Mucosa of rectum (tissue), 2 donors: ENCODE results near the gene ZMYND11.

Experiments used
- H3K27ac ChIP-seq, 2 donors: one replicate each; pipeline ENCODE4 v1.7.0; 2013; ENCODE audit warnings: inconsistent platforms in 2 of 2, low read depth in 2 of 2, low read length in 2 of 2
- H3K27me3 ChIP-seq, 2 donors: one replicate each; pipeline ENCODE4 v1.7.0; 2013; ENCODE audit warnings: low read length in 2 of 2; ENCODE audit not compliant: control insufficient read depth in 2 of 2, insufficient read depth in 2 of 2
- H3K36me3 ChIP-seq, 2 donors: one replicate each; pipeline ENCODE4 v1.7.0; 2013; ENCODE audit warnings: low read length in 2 of 2; ENCODE audit not compliant: control insufficient read depth in 2 of 2, insufficient read depth in 2 of 2
- H3K4me1 ChIP-seq, 2 donors: one replicate each; pipeline ENCODE4 v1.7.0; 2013; ENCODE audit warnings: low read length in 2 of 2, mild to moderate bottlenecking in 1 of 2; ENCODE audit not compliant: control insufficient read depth in 2 of 2, insufficient read depth in 2 of 2
- H3K4me3 ChIP-seq, 2 donors: one replicate each; pipeline ENCODE4 v1.7.0; 2013; ENCODE audit warnings: low read length in 2 of 2
- H3K9ac ChIP-seq, 2 donors: one replicate each; pipeline ENCODE4 v1.7.0; 2013; ENCODE audit warnings: low read length in 2 of 2, low read depth in 1 of 2, mild to moderate bottlenecking in 1 of 2
- H3K9me3 ChIP-seq, 2 donors: one replicate each; pipeline ENCODE4 v1.7.0; 2013; ENCODE audit warnings: low read length in 2 of 2; ENCODE audit not compliant: control insufficient read depth in 2 of 2
- donor health status: healthy.
- donor health status: Normal muscosa, but diverticular disease.

The ZMYND11 gene

DNA sequence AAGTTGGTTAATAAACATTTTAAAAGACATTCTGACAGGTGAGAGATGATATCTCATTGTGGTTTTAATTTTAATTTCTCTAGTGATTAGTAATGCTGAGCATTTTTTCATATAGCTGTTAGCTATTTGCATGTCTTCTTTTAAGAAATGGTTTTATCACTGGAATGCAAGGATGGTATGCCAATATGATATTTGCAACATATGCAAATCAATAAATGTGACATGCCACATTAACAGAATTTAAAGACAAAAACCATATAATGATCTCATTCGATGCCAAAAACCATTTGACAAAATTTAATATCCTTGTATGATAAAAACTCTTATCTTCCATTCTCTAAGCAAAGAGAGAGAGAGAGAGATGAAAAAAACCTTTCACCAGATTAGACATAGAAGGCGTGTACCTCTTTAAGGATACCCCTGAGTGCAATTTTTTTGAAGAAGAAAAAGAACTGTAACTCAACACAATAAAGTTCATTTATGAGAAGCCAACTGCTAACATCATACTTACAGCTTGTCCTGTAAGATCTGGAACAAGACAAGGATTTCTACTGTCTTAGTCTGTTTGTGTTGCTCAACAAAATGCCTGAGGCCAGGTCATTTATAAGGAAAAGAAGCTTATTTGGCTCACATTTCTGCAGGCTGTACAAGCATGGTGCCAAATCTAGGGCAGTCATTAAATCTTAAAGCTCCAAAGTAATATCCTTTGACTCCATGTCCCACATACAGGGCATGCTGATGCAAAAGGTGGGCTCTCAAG is 39.7 kb upstream of the ZMYND11 start:
- Histone ChIP-seq H3K27me3 (no peaks in the 10 kb centered on the region), H3K9me3 (peaks cover 4 to 10% of the 10 kb centered on the region in 2 donors), H3K4me1 (no peaks in the 10 kb centered on the region), H3K9ac (no peak overlapping the region), H3K27ac (no peak overlapping the region), H3K36me3 (no peaks in the 10 kb centered on the region), H3K4me3 (no peak overlapping the region)

DNA sequence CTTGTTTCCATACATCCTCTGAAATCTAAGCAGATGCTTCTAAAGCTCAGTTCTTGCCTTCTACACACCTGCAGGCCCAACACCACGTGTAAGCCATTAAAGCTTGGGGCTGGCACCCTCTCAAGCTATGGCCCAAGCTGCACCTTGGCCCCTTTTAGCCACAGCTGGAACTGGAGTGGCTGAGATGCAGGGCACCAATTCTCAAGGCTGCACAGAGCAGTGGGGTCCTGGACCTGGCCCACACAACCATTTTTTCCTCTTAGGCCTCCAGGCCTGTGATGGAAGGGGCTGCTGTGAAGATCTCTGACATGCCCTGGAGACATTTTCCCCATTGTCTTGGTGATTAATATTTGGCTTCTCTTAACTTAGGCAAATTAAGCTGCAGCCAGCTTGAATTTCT is 38.8 kb upstream of the ZMYND11 start:
- no peaks in the 10 kb centered on the region for H3K4me1 ChIP-seq

DNA sequence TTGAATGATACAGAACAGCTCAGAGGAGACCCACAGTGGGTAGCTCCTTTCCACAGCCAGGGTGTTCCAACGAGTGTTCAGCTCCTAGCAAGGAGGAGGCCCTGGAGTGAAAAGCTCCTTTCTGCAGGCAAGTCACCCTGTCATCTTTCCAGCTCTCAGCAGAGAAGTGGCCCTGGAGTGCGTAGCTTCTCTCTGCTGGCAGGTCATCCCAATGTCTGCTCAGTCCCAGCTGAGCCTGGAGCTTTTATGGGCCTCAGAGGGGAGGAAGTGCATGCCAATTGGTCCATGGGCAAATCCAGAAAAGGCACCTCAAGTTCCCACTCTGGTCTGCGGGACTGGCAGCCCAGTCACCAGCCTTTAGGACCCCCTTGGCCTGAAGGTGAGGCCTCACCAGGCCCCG is 30.8 kb upstream of the ZMYND11 start:
- Histone ChIP-seq H3K9ac (no peak overlapping the region), H3K4me1 (no peaks in the 10 kb centered on the region), H3K27ac (no peak overlapping the region), H3K4me3 (no peak overlapping the region), H3K27me3 (no peaks in the 10 kb centered on the region), H3K9me3 (no peaks in the 10 kb centered on the region), H3K36me3 (no peaks in the 10 kb centered on the region)

More for the DNA sequence above, 38.8 kb upstream of the ZMYND11 start:
- no peak overlapping the region for H3K27ac ChIP-seq
- H3K36me3 ChIP-seq: no peaks in the 10 kb centered on the region
- H3K4me3 ChIP-seq: no peak overlapping the region
- H3K9me3 ChIP-seq: peaks cover 4 to 10% of the 10 kb centered on the region in 2 donors
- H3K27me3 ChIP-seq: no peaks in the 10 kb centered on the region
- H3K9ac ChIP-seq: no peak overlapping the region

DNA sequence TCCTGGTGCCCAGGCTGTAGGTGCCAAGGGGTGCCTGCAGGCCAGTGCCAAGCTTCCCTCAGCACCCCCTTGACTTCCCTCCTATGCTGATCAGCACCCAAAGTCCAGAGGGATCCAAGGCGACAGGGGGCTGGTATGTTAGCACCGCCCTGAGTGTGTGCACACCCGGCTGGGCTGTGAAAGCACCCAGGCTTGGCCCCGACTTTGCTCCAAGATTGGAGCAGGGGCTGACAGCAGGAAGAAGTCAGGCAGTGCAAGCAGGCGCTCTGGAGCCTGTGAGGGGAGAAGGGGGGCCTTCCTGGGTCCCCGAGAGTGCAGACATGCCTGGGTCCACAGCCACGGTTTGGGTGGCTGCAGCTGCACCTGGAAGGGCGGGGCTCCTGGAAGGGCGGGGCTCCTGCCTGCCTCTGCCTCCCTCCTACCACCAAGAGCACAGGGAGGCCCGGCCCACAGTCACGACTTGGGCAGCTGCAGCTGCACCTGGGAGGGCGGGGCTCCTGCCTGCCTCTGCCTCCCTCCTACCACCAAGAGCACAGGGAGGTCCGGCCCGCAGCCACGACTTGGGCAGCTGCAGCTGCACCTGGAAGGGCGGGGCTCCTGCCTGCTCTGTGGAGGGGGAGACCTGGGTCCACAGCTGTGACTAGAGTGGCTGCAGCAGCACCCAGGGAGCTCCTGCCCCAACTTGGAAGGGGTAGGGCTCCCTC is 30.2 kb upstream of the ZMYND11 start:
- Histone ChIP-seq H3K4me1 (no peaks in the 10 kb centered on the region), H3K9ac (no peak overlapping the region), H3K4me3 (no peak overlapping the region), H3K27me3 (no peaks in the 10 kb centered on the region), H3K36me3 (no peaks in the 10 kb centered on the region), H3K9me3 (no peaks in the 10 kb centered on the region), H3K27ac (no peak overlapping the region)

DNA sequence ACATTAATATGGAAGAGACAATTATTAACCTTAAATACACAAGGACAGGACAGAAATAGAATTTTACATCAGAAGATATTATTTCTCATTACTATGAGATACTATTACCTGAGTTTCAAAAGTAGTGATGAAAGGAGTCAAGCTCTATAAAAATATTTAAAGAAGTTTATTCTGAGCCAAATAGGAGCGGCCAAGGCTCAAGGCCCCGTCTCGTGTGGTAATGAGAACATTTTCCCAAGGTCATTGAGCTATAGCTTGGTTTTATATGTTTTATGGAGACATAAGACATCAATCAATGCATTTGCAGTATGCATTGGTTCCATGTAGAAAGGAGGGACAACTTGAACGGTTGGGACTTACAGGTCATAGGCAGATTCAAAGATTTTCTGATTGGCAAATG is 29.4 kb upstream of the ZMYND11 start:
- H3K36me3 ChIP-seq: no peaks in the 10 kb centered on the region
- no peak overlapping the region for H3K4me3 ChIP-seq
- H3K27ac ChIP-seq: no peak overlapping the region

DNA sequence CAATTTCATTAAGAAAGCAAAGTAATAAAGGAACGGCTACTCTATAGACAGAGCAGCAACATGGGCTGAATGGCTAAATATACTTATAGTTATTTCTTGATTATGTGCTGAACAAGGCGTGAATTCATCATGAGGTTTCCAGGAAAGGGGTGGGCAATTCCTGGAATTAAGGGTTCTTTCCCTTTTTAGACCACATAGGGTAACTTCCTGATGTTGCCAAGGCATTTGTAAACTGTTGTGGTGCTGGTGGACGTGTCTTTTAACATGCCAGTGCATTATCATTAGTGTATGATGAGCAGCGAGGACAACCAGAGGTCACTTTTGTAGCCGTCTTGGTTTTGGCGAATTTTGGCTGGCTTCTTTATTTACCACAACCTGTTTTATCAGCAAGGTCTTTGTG is 28.5 kb upstream of the ZMYND11 start:
- Histone ChIP-seq H3K27me3 (no peaks in the 10 kb centered on the region), H3K9ac (no peak overlapping the region), H3K4me1 (no peaks in the 10 kb centered on the region), H3K36me3 (no peaks in the 10 kb centered on the region), H3K9me3 (no peaks in the 10 kb centered on the region), H3K27ac (no peak overlapping the region), H3K4me3 (no peak overlapping the region)

More for the DNA sequence above, 29.4 kb upstream of the ZMYND11 start:
- Histone ChIP-seq H3K4me1 (no peaks in the 10 kb centered on the region), H3K9me3 (no peaks in the 10 kb centered on the region), H3K27me3 (no peaks in the 10 kb centered on the region), H3K9ac (no peak overlapping the region)

DNA sequence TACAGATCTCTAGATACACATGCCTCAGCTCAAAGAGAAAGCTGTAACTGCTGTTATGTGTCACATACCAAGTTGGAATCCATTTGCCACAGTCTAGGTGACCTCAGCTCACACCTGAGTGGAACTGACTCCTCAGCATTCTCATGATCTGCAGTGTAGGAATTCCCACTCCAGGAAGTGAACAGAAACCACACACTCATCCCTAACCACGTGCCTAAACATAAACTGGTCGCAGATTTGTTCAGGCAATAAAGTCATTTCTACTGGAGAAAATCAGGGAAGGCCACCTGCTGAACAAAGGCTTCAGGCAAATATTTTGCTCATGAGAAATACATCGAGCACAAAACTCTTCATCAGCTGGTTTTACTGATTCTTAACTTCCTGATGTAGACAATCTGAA is 23.0 kb upstream of the ZMYND11 start:
- Histone ChIP-seq H3K36me3 (no peaks in the 10 kb centered on the region), H3K27me3 (no peaks in the 10 kb centered on the region), H3K9me3 (no peaks in the 10 kb centered on the region), H3K4me1 (peaks cover 0 to 2% of the 10 kb centered on the region in 2 donors), H3K27ac (no peak overlapping the region), H3K4me3 (no peak overlapping the region), H3K9ac (no peak overlapping the region)

DNA sequence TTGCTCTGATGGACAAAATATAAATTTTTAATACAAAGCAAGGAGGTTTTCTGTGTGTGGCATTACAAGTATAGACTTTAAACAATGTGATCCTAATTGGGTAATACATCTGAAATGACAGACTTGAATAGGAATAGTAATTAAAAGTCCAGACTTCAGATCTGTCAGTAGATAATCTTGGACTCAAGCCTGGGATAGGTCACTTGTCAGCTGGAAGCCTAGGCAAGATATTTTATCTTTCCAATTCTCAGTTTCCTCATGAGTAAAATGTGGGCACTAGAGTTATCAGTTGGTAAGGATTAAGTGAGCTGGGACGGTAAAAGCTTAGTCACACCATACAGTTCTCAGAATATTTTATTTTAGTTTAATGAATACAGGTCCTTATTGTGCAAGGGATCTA is 10.4 kb upstream of the ZMYND11 start:
- Histone ChIP-seq H3K36me3 (no peaks in the 10 kb centered on the region), H3K4me3 (no peak overlapping the region), H3K27ac (no peak overlapping the region), H3K4me1 (no peaks in the 10 kb centered on the region), H3K9ac (no peak overlapping the region), H3K27me3 (no peaks in the 10 kb centered on the region), H3K9me3 (no peaks in the 10 kb centered on the region)

DNA sequence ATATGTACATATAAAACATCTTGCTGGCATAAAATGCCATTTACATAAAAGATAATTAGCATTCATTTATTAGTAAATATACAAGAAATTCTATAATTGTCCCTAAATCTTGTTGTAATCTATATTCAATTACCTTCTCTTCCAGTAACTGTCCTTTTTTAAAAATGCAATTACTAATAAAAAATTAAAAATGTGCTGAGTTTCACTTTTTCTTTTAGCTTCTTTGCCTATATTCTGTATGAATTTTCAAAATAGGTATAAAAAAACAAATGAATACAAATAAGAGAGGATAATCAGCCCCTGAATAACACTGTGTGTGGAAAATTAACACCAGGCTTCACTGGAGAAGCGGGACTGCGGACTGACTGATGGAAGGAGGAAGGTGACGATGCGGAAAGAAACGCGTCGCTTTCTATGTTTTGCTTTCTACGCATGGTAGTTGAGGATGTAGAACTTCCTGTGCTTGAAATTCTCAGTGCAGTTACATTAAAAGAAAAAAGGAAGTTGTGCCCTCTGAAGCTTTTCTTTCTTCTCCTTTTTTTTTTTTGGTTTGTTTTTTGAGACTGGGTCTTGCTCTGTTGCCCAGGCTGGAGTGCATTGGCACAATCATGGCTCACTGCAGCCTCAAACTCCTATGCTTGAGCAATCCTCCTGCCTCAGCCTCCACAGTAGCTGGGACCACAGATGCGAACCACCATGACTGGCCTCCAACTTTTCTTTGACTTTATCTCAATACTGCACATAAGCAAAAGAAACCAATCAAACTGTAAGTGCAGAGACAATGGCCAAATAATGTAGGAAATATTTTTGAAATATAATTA is 7.4 kb upstream of the ZMYND11 start:
- H3K4me3 ChIP-seq: peak overlapping the region; percentile 10 to 37
- H3K27ac ChIP-seq: no peak overlapping the region

DNA sequence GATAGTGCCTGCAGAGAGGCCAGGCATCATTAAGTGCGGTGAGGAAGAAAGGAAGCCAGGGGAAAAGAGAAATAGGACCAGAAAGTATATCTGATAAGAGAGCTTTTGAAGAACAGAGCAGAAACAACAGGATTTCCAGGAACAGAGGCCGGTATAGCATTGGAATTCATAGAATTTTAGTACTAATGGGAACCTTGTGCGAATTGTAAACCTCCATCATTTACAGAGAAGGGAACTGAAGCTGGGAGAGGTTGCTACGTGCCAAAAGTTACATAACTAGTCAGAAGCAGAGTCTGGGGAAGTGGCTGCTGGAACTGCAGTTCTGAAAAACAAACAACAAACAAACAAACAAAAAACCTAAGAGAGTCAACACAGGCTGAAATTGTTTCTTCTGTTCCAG is 5.4 kb upstream of the ZMYND11 start:
- H3K9ac ChIP-seq: no peak overlapping the region
- no peaks in the 10 kb centered on the region for H3K9me3 ChIP-seq
- no peak overlapping the region for H3K27ac ChIP-seq
- no peak overlapping the region for H3K4me3 ChIP-seq
- no peaks in the 10 kb centered on the region for H3K27me3 ChIP-seq
- H3K36me3 ChIP-seq: no peaks in the 10 kb centered on the region
- H3K4me1 ChIP-seq: peaks cover 6 to 9% of the 10 kb centered on the region in 2 donors

More for the DNA sequence above, 7.4 kb upstream of the ZMYND11 start:
- Histone ChIP-seq H3K27me3 (no peaks in the 10 kb centered on the region), H3K9ac (no peak overlapping the region), H3K9me3 (no peaks in the 10 kb centered on the region), H3K4me1 (no peaks in the 10 kb centered on the region), H3K36me3 (no peaks in the 10 kb centered on the region)
